GM19324 (cell line): ENCODE results near the gene AQR.
"Not testable (repeated sequence)": the region's sequence is repeated elsewhere in the genome, so short reads cannot be mapped to it uniquely, and the experiment has no call there.

Experiments
- ATAC-seq: cut with Tn5 transposase; IDR thresholded peaks from one replicate; pipeline ENCODE4 v1.9.1; 2021; ENCODE audit warnings: mild to moderate bottlenecking, moderate library complexity; ENCODE audit not compliant: unreplicated experiment, low FRiP score

Gene AQR

GRCh38 chr15:34820110-34820509, 149.4 kb downstream of the AQR start:
- no peak for ATAC-seq

- no peak for ATAC-seq
Observed at GRCh38 chr15:34818526-34818925, 151.0 kb downstream of the AQR start.

- ATAC-seq = no peak
Observed at GRCh38 chr15:34815836-34816235, 153.7 kb downstream of the AQR start.

GRCh38 chr15:34813446-34814190, 155.9 kb downstream of the AQR start:
- ATAC-seq = no peak

- ATAC-seq = not testable (repeated sequence)
Observed at GRCh38 chr15:34812868-34813365, 156.6 kb downstream of the AQR start.

GRCh38 chr15:34812369-34812768, 157.2 kb downstream of the AQR start:
- ATAC-seq = no peak

GRCh38 chr15:34810443-34811129, 159.0 kb downstream of the AQR start:
- no peak for ATAC-seq

GRCh38 chr15:34809186-34809585, 160.4 kb downstream of the AQR start:
- ATAC-seq = no peak

- no peak for ATAC-seq
Observed at GRCh38 chr15:34808016-34808415, 161.5 kb downstream of the AQR start.

GRCh38 chr15:34807241-34807640, 162.3 kb downstream of the AQR start:
- not testable (repeated sequence) for ATAC-seq

- no peak for ATAC-seq
Observed at GRCh38 chr15:34804776-34805175, 164.8 kb downstream of the AQR start.

GRCh38 chr15:34804113-34804512, 165.4 kb downstream of the AQR start:
- ATAC-seq = no peak

- ATAC-seq = no peak
Observed at GRCh38 chr15:34802803-34803750, 166.5 kb downstream of the AQR start.

GRCh38 chr15:34802371-34802770, 167.2 kb downstream of the AQR start:
- no peak for ATAC-seq
